ENCODE measurements around the gene SCLY. TPM values are rescaled to one million over a fixed set of nuclear protein-coding genes. Genes with fewer than 3 reads are reported as not detected.

The SCLY gene
- polyA plus RNA-seq, 3 donors: 25.2 to 30.8 (median 27.7) TPM

DNA sequence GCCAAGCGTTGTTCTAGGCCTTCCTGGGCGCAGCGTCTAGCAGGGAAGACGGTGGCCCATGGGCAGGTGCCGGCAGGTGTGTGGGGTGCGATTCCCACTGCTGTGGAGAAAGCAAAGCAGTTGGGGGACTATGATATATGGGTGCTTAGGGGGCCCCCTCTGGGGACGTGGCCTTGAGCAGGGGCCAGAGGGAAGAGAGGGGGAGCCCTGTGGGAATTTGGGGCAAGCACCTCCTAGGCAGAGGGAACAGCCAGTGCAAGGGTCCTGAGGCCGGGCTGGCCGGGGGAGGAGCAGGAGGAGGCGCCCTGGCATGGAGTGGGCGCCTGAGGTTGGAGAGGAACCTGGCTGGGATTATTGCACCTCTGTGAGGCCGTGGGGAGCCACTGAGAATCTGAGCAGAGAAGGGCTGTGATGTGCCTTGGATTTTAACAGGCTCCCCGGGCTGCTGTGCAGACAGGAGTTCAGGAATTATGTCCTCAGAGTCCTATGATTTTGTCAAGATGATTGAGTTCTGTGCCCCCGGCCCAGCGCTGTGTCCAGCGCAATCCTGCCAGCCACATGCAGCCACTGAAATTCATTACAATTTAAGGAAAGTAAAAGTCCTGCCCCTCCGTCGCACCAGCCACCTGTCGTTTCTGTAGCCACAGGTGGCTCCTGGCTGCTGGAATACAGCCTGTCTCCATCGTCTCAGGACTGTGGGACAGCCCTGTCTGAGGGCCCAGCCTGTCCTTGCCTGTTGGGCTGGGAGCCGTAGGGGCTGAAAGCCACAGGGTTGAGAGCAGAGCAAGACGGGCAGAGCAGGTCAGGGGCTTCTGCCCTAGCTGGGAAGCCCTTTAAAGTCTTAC lies 68.6 kb downstream of the SCLY start:
- no peak for DNase-seq (ENCODE audit: extremely low read depth in 1 of 11, low read depth in 9 of 11, low spot score in 4 of 11)

GRCh38 chr2:238130111-238130695 lies 69.4 kb downstream of the SCLY start:
- no peak for DNase-seq (ENCODE audit: extremely low read depth in 1 of 11, low read depth in 9 of 11, low spot score in 4 of 11)

DNA sequence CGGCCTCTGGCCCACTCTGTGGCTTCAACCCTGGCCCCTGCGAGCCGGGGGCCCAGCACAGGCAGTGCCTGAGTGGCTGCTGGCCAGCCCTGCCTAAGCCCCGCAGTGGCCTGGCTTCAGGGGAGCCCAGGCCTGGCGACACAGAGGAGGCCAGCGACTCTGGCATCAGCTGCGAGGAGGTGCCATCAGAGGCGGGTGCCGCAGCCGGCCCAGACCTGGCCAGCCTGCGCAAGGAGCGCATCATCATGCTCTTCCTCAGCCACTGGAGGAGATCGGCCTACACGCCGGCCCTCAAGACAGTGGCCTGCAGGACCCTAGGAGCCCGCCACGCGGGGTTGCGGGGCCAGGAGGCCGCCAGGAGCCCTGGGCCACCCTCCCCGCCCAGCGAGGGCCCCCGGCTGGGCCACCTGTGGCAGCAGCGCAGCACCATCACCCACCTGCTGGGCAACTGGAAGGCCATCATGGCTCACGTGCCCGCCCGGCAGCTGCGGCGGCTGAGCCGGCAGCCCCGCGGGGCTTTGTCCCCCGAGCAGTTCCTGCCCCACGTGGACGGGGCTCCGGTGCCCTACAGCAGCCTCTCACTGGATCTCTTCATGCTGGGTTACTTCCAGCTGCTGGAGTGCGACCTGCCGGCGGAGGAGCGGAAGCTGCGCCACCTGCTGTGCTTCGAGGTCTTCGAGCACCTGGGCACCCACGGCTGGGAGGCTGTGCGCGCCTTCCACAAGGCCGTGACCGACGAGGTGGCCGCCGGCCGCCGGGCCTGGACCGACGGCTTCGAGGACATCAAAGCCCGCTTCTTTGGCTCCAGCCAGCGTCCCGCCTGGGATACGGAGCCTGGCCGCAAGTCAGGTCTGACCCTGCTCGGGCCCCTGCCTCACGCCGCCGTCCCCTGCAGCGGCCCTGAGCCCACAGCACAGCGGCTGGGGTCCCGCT lies 70.2 kb downstream of the SCLY start:
- no peak for DNase-seq (ENCODE audit: extremely low read depth in 1 of 11, low read depth in 9 of 11, low spot score in 4 of 11)

- no peak for DNase-seq (ENCODE audit: extremely low read depth in 1 of 11, low read depth in 9 of 11, low spot score in 4 of 11)
These were observed 71.1 kb downstream of the SCLY start for GRCh38 chr2:238131761-238132462.

DNA sequence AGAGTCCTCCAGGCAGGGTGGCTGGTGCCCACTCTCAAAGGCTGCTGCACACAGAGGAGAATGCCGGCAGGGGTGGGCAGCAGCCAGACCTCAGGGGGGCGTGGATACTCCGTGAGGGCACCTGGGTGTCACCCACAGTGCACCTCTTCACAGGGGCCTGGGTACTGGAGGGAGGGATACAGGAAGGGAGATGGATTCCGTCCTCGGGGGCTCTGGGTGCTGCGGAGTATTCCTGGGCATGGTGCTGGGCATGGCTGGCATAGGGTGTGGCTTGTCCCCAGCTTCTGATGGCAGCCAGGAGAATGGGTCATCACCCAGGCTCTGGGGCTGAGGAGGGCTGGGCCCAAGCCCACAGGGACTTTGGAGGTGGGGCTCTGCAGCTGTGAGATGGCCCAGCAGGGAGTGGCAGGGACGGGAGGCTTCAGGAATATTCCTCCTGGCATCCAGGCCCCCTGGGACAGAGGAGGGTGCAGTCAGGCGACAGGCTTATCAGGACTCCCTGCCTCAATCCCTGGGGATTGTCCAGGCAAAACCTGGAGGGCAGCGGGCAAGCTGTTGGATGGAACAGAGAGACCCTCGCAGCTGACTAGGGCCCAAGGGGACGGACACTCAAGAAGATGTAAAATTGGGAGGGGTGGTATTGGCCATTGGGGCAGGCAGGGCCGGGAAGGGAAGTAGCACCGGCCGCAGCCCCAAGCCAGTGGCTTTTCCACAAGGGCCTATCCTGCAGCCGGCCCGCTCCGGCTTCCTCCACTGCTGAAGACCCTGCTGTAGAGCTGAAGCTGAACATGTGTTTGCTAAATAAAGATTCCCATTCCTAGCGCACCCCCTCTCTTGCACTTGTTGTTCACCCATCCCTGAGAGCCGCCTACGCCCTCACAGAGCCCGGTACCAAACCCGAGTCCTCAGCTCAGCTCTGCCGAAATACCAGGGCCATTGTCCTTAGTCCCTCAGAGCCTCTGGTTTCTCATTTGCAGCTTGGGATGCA lies 72.0 kb downstream of the SCLY start:
- no peak for DNase-seq (ENCODE audit: extremely low read depth in 1 of 11, low read depth in 9 of 11, low spot score in 4 of 11)

DNA sequence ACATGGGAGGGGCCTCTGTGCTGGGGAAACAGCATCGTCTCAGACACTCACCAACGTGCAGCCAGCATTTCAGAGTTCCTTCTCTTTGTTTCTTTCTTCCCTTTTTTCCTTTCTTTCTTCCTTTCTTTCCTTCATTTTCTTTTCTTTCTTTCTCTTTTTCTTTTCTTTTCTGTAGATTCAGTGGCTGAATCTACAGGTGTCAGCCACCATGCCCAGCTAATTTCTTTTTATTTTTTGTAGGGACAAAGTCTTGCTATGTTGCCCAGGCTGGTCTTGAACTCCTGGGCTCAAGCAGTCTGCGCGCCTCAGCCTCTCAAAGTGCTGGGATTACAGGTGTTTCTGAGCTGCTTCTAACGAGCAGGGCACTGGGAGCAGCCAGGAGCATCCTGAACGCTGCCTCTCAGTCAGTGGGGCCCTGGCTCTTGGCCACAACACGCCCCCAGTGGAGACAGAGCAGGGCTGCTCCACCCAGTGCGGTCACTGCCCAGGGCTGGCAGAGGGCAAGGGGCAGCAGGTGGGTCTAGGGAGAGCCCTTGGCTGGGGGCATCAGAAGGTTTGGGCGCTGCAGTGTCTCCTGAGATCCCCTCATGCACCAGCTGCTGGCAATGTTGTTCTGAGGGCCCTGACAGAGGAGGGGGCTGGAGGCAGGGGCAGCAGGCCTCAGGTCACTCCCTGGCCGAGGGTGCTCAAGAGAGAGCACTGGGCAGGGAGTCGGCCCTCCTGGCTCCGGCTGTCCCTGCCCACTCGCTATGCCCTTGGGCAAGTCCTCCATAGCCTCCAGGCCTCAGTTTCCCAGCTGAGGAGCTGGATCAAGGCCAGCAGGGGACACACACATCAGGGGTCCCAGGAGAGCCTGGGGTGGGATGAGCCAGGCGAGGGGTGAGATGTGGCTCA lies 72.9 kb downstream of the SCLY start:
- no peak for DNase-seq (ENCODE audit: extremely low read depth in 1 of 11, low read depth in 9 of 11, low spot score in 4 of 11)

DNA sequence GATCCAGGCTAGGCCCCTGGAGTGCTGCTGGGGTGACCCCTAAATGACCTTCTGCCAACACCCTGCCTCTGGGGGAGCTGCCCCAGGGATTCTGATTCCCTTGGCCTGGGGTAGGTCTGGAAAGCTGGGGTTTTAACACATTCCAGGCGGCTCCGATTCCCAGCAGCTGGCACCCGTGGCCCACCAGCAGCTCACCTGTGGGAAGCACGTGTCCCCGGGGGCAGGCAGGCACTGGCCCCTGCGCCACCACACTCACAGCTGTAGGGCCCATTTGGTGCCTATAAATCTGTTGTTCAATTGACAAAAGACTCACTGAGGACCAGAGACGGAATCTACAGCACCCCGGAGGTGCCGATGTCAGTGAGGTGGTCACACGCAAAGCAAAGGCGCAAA lies 73.6 kb downstream of the SCLY start:
- no peak for DNase-seq (ENCODE audit: extremely low read depth in 1 of 11, low read depth in 9 of 11, low spot score in 4 of 11)

- no peak for DNase-seq (ENCODE audit: extremely low read depth in 1 of 11, low read depth in 9 of 11, low spot score in 4 of 11)
These were observed 74.9 kb downstream of the SCLY start for GRCh38 chr2:238135601-238136150.

DNA sequence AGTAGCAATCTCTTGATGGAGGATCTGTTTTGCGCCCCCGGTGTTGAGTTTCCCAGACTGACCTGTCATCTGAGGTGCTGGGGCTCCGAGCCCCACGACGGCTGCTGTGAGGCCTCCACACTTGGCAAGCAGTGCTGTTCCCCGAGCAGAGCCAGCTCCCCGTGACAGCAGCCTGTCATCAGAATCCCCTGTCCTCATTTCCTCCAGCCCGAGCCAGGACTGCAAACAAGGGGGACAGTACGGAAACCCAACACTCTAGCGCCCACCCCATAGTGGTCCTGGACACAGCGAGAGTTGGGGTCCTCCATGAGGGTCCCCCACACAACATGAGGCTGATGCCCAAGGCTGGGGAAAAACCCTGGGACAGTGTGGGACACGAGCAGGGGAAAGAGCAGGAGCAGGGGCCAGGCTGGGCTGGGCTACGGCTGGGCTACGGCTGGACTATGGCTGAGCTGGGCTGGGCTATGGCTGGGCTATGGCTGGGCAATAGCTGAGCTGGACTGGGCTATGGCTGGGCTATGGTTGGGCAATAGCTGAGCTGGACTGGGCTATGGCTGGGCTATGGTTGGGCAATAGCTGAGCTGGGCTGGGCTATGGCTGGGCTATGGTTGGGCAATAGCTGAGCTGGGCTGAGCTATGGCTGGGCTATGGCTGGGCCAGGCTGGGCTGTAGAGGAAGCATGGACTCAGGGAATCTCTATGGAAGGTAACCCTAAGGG lies 76.2 kb downstream of the SCLY start:
- no peak for DNase-seq (ENCODE audit: extremely low read depth in 1 of 11, low read depth in 9 of 11, low spot score in 4 of 11)

DNA sequence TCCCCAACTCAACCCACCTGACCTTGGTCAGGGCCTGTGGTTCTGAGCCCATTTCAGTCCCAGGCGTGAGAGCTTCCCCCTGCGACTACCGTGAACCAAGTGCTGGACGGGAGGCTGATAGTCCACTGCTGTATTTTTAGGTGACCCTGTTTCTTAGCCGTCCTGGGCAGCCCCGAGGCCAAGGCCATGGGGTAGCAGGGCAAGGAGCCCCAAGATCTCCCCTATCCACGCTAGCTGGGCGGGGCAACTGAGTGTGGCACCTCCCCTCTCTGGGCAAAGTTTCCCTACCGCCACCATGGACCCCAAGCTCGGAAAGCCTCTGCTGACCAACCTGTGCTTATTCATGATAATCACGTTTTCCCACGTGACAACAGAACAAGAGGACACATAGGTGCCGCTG lies 77.1 kb downstream of the SCLY start:
- DNase-seq (ENCODE audit: extremely low read depth in 1 of 11, low read depth in 9 of 11, low spot score in 4 of 11): no peak

GRCh38 chr2:238138331-238139195 lies 77.8 kb downstream of the SCLY start, which contains the start of gene KLHL30:
Gene KLHL30, plus strand, starts transcription at chr2:238138668. Its CDS starts 2,087 bp downstream, at chr2:238140755.
- no peak for DNase-seq (ENCODE audit: extremely low read depth in 1 of 11, low read depth in 9 of 11, low spot score in 4 of 11)

GRCh38 chr2:238139196-238140039 lies 78.6 kb downstream of the SCLY start:
- no peak for DNase-seq (ENCODE audit: extremely low read depth in 1 of 11, low read depth in 9 of 11, low spot score in 4 of 11)

DNA sequence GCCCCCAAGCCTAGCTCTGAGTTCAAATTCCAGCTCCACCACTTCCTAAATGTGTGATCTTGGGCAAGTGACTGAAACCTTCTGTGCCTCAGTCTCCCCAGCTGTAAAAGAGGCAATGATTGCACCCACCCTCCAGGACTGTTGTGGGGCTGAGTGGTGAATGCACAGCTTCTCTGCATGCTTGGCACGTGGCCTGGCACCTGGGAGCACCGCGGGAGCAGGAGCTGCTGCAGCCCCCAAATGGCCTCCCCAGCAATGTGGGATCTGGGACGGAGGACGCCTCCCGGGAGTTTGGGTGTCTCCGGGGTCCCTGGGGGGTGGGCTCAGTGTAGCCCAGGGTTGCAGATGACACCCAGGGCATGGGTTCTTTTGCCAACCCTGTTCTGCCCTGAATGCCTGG lies 79.2 kb downstream of the SCLY start:
- DNase-seq (ENCODE audit: extremely low read depth in 1 of 11, low read depth in 9 of 11, low spot score in 4 of 11): no peak

Data from renal cortex interstitium (tissue), 11 donors.